Erythroblast (primary cell): ENCODE results near the gene IMMP2L.

ENCODE experiments used
- GATA1 ChIP-seq: IDR thresholded peaks from 2 replicates; pipeline ENCODE4 v1.6.1; 2011; ENCODE audit warnings: low read depth, mild to moderate bottlenecking, control low read depth, low read length, moderate library complexity
- POLR2A ChIP-seq: IDR thresholded peaks from 2 replicates; pipeline ENCODE4 v1.6.1; 2011; ENCODE audit warnings: mild to moderate bottlenecking, low read length

DNA sequence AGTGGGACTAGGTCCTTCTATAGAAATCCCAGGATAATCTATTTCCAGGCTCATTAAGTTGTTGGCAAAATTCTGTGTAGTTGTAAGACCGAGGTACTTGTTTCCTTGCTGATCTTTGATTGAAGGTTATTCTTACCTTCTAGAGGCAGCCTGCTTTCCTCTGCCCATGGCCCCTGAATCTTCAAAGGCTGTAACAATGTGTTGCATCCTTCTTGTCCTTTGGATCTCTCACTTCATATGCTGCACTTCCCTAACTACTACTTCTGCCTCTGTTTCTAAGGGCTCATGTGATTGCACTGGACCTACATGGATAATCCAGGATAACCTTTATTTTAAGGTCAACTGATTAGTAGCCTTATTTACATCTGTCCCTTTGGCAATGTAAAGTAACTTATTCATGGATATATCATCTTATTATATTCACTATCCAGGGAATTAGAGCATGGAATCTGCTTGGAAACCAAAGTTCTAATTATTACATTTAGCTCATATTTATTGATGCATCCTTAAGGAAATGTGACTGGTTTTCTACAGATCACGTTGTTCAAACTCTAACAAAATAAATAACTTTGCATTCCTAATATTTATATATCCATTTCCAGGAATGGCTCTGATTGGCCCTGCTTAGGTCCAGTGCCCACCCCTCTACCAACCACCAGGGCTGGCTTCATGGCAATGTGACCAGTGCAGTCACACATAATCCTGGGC lies 85.6 kb downstream of the IMMP2L start:
- TF ChIP-seq POLR2A (no peak), GATA1 (no peak)
